NCI-H187 (cell line): ENCODE results near the gene ANKH.
A peak's percentile ranks its signal among the peaks of the same experiment; 100 is the strongest.

Experiments used
- DNase-seq, 2 experiments: peaks; one replicate each; lab custom pipeline; 2025; lab: John Stamatoyannopoulos, UW

Gene ANKH

GRCh38 chr5:14790911-14791310, 80.7 kb downstream of the ANKH start:
- DNase-seq = no peak

- DNase-seq = no peak
Observed at GRCh38 chr5:14790220-14790619, 81.4 kb downstream of the ANKH start.

DNA sequence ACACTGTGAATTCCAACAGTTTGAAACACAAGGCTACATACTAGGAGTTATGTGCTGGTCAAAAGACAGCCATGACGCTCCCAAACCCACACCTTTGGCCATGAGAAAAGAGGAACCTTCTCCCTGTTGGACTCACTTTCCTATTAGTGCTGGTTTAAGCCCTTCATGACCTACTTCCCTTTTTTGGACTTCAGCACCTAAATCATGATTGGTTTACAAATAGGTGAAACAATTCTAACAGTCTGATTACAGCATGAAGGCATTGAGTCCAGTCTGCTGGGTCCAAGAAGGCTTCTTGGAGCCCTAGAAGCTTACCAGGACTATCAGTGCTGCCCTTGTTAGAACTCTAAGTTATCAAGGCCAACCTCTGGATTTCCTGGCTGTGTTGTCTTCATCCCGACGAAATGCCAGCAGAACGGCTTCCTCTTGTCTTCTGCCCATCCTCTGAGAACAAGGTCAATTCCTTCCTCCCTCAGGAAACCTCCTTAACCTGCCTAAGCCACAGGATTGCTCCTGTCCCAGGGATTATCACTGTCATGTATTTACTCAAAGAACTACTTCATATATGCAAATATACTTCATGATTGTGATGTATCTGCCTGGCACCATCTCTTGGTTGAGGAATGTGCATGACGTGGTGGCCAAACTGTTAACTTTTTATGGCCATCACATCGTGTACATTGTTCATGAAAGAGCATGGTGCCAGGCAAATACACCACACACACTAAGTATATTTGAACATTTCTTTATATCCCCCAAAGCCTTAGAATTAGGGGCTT, 83.6 kb downstream of the ANKH start:
- no peak for DNase-seq

- DNase-seq = no peak
Observed at GRCh38 chr5:14783691-14784090, 87.9 kb downstream of the ANKH start.

GRCh38 chr5:14782591-14782990, 89.0 kb downstream of the ANKH start:
- no peak for DNase-seq

DNA sequence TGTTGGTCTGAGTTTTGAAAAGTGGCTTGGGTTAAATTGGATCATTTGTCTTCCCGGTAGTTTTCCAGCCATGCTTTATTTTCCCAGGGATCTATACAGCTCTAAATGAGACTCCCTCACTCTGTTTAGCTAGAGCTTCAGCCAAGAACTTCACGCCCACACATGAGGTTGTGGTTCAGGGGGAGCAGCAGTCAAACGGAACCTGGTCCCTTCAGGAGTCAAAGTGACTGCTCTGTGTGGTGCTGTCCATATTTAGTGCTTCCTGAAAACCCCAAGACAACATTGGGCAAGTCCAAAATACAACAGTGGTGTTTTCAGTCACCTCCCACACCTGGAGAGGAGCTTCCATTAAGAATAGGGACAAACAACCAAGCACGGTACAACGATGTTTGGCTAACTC, 90.5 kb downstream of the ANKH start:
- DNase-seq = no peak

- no peak for DNase-seq
Observed at GRCh38 chr5:14779975-14780374, 91.6 kb downstream of the ANKH start.

GRCh38 chr5:14778792-14779070, 92.8 kb downstream of the ANKH start:
- no peak for DNase-seq

DNA sequence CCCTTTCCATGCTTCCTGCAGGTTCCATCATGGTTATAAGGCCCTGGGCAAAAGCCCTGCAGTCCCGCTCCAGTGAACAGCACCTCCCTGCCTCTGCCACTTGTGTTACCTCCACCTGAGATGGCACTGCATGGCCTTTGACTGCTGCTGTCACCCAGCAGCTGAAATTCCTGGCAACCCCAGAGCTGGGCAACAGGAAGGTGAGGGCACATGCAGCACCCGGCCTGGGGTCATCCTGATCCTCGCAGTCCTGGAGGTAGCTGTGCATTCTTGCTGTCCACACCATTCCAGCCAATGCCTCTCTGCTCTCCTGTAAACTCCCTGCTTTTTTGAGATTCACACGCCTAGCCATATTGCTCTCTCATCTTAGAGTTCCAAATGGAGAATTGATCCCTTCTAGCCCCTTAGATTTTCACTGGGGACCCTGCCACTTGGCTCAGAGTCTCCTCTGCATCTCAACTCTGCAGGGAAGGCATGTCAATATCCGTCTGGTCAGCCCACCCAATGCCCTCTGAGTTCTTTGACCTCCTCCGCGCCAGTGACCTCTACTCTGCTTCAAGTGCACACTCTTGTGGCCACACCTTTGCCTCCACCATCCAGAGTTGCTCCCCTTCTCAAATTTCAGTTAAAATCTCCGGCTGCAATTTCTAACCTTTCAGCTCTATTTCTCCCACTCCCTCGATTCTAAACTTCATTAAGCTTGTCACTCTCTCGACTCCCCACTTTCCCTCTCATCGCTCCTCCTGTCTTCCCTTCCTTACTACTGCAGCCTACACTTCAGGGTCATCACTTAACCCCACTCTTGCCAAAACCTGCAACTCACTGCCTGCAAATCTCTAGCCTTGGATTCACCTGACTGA, 93.4 kb downstream of the ANKH start:
- DNase-seq = peak in 1 of 2 experiments; percentile 39

- DNase-seq = no peak
Observed at GRCh38 chr5:14777187-14777586, 94.4 kb downstream of the ANKH start.

DNA sequence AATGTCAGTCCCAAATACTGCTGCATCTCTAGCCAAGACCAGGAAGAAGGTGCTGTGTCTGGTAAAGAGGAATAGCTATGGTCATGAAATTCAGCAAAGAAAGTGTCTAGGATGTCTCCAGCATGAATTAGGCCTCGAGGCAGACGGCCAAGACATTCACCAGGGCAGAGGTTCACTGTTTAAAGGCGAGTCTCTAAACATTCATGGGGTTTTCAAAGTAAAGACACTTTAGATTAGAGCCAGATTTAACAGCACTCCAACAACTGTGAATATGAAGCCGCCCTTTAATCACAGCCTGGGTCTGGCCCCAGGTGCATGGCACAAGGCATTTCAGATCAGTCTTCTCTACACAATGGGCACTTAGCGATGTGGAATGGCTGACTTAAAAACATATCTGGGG, 95.0 kb downstream of the ANKH start:
- no peak for DNase-seq

- DNase-seq = no peak
Observed at GRCh38 chr5:14775857-14776256, 95.7 kb downstream of the ANKH start.

DNA sequence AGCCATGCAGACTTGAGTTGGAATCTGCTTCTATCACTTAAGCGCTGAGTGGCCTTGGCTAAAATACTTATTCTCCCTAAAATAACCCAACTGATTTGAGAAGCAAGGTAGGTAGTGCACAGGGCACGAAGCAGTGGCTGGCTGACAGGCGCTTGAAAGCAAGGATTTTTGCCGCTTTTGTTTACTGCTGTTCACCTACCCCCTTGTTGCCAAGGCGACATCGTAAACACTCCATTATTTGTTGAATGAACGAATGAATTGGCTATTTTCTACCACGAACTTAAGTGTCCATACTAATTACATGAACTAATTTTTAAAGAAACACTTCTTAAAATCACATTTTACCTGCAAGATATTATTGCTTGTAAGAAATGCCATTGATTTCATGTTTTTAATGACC, 98.0 kb downstream of the ANKH start:
- DNase-seq = no peak

GRCh38 chr5:14771972-14772371, 99.6 kb downstream of the ANKH start:
- no peak for DNase-seq

GRCh38 chr5:14771189-14771588, 100.4 kb downstream of the ANKH start:
- no peak for DNase-seq

GRCh38 chr5:14768508-14769365, 102.8 kb downstream of the ANKH start:
- DNase-seq = no peak

GRCh38 chr5:14767735-14768507, 103.7 kb downstream of the ANKH start:
- DNase-seq = peak; percentile 68 to 79

- no peak for DNase-seq
Observed at GRCh38 chr5:14767053-14767452, 104.5 kb downstream of the ANKH start.

GRCh38 chr5:14766584-14766983, 105.0 kb downstream of the ANKH start:
- no peak for DNase-seq

GRCh38 chr5:14765587-14765986, 106.0 kb downstream of the ANKH start:
- no peak for DNase-seq

DNA sequence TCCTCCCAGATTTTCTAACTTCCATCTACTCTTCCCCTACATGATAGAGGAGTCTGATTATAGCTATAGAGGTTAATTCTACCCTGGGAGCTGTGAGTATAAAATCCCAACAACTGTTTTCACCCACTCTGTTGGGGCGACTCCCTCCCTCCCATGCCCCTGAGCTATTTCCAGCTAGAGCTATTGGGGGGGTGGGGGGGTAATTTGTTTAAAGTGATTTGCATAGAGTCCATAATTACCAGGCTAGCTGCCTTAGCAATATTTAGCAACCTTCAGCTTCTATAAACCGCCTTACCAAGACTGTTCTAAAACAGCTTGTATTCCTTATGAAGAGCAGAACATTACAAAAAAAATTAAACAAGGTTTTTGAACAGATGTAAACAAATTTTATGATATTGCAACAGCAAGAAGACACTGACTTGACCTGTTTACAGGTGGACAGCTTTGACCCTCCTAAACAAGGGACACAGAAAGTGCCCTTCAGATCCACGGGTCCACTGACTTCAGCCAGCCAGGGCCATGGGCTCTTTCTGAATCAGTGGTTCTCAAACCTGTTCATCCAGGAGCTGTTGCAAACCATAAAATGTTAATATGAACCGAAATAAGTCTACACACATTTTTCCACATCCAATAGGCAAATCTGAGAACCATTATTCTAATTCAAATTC, 108.9 kb downstream of the ANKH start:
- no peak for DNase-seq
